ENCODE data around the gene CCDC170. TPM values are rescaled to one million over a fixed set of nuclear protein-coding genes. Genes with fewer than 3 reads are reported as not detected.

Gene CCDC170
- total and polyA plus RNA-seq, 2 of the 8 experiments (the other 6 are each of a cell fraction or from before 2014, with no cell fraction given), result 0.06 to 0.09 TPM

- TF ChIP-seq CHD7 (IDR thresholded peaks at IDR 0.05; ENCODE audit: insufficient replicate concordance, low read length), result peak; percentile 53
- no peak for TF ChIP-seq CBX5 (IDR thresholded peaks at IDR 0.05; ENCODE audit: low read depth, low read length)
- no peak for TF ChIP-seq EP300 (IDR thresholded peaks at IDR 0.05; ENCODE audit: borderline replicate concordance in 1 of 2, low read depth in 2 of 2, low read length in 2 of 2)
- peak; percentile 36; the same call in 1 of the 2 replicates for TF ChIP-seq E2F6 (IDR thresholded peaks at IDR 0.05)
- TF ChIP-seq NRF1 (IDR thresholded peaks at IDR 0.05; ENCODE audit: low read depth, low read length), result no peak
- no peak for TF ChIP-seq TCF12 (IDR thresholded peaks at IDR 0.05; ENCODE audit: low read depth, low read length)
Measured at GRCh38 chr6:151475653-151476523, 17.9 kb upstream of the CCDC170 start (continued).
